H4 (cell line): ENCODE data around the gene OR2F2. TPM values are rescaled to one million over a fixed set of nuclear protein-coding genes. Genes with fewer than 3 reads are reported as not detected.

Source experiments
- DNase-seq: peaks from one replicate; pipeline ENCODE4 v3.0.0-alpha.2; 2015; ENCODE audit warnings: low spot score
- total RNA-seq: library from RNA; depleted of rRNA; stranded (reverse); fragments of >200 nt; shearing (Covaris generic); gene quantifications from 2 replicates; pipeline ENCODE4 v1.2.3, GENCODE V29; 2014

Gene OR2F2
- total RNA-seq, 1 experiment from 2014 or later = not detected

- no peak for DNase-seq
Measured at GRCh38 chr7:143913945-143914615, 21.0 kb upstream of the OR2F2 start.

DNA sequence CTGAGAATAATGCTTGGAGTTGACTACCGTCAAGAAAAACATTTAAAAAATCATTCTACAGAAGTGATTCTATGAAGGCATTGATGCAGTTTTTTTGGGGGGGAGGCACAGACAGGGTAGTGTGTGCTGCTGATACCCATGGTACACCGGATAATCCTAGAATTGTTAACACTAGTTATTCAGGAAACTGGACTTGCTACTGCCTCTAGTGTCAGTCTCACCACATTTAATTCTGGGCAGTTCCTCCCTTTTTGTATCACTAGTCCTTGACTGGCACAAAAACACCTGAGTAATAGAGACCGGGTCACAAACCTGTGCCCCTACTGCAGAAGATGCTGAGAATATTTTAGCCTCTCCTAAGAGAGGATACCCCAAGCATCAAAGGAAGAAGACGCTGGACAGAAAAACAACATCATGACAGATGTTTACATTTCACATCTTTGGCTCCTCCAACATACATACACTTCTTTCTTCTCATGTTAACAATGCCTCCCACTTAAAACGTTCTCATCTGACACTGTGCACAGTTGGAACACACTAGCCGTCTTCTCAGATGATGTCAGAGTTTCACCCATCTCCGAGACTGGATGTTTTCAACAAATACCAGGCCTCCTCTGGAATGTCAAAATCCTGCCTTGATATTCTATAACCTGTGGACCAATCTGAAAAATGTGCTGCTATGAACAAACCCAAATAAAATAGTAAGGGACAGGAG, 19.9 kb upstream of the OR2F2 start:
- no peak for DNase-seq

DNA sequence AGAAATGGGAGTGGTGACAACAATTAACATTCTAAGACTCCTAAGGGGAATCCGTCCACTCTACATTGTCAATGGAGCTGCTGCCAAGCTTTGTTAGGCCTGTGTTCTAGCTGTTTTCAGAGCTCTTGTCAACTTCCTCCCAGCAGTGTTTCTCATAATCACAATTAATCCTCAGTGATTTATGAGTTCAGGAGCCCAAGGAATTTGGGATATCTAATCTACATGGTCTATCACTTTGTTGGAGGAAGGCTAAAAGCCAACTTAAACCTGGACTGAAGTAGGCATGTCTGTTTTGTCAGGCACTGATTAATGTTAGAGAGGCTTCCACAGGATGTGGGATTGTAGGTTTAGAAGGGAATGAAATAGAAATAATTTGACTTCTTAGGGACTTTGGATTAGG, 10.2 kb upstream of the OR2F2 start:
- no peak for DNase-seq

DNA sequence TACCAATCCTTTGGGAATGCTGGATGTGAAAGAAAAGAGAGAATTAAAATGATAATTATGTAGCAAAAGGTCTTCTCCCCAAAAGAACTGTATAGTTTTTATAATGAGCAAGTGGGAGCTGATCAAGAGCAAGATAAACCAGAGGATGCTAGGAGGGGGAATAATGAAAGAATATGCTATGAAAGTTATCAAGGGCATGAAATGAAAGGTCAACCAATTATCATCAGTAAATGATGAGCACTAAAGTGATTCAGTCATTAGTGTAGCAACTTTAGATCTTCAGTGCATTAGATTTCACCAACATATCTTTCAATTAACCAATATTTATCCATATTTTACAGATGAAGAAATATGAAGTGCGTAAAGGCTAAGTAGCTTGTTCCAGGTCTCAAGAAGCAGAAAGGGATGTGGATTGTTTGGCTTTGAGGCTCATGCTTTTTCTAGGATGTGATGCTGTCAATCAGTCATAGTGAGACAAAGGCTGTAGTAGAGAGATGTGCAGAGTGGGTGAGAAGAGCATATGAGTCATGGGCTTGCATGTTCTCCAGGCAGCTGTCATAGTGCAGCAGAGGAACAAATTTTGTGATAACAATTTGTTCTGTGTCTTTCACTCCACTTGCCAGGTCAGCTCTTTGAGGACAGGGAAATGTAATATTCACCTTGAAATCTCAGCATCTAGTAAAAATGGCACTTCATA, 5.7 kb upstream of the OR2F2 start:
- no peak for DNase-seq

DNA sequence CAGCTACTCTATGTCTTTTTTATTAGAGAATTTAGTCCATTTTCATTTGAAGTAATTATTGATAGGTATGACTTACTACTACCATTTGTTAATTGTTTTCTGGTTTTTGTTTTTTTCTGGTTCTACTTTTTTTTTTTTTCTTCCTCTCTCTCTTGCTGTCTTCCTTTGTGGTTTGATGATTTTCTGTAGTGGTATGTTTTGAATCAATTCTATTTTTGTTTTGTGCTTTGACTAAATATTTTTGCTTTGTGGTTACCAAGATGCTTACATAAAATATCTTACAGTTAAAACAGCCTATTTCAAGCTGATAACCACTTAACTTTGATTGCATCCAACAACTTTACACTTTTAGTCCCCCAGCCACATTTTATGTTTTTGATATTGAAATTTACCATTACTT, 3.3 kb upstream of the OR2F2 start:
- DNase-seq = no peak

GRCh38 chr7:143936087-143937009, 1.3 kb downstream of the OR2F2 start:
- DNase-seq = no peak

GRCh38 chr7:143938379-143939243, 3.6 kb downstream of the OR2F2 start:
- no peak for DNase-seq

GRCh38 chr7:143945423-143945822, 10.4 kb downstream of the OR2F2 start:
- DNase-seq = no peak

DNA sequence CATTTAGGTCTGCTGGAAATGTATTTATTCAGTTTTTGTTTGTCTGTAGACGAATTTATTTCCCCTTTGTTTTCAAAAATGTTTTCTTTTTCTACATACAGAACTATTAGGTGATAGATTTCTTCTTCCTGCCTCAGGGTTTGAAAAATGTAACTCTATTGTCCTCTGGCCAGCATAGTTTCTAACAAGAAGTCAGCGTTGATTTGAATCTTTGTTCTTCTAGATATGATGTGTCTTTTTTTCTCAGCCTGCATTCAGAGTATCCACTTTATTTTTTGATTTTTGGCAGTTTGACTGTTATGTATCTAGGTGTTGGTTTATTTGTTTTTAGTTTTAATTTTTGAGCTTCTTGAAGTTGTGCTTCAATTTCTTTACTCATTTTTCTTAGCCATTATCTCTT, 12.1 kb downstream of the OR2F2 start:
- no peak for DNase-seq

- no peak for DNase-seq
Measured at GRCh38 chr7:143948733-143949132, 13.7 kb downstream of the OR2F2 start.

DNA sequence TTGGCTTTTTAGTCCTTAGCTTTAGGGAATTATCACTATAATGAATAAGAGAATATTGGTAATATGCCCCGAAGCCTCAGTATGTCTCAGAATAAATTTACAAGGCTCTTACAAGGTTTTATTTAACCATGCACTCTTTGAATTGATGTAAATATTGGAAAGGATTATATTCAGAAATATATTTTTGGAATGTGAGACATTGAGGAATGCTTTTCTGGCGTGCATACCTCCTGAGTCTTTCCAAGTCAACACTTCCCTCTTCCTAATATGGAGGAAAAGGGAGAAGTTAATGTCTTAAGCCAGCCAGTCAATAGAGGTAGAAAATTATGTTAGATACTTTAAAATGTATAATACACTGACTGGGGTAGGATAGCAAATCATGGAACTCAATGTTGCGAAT, 18.4 kb downstream of the OR2F2 start:
- no peak for DNase-seq

DNA sequence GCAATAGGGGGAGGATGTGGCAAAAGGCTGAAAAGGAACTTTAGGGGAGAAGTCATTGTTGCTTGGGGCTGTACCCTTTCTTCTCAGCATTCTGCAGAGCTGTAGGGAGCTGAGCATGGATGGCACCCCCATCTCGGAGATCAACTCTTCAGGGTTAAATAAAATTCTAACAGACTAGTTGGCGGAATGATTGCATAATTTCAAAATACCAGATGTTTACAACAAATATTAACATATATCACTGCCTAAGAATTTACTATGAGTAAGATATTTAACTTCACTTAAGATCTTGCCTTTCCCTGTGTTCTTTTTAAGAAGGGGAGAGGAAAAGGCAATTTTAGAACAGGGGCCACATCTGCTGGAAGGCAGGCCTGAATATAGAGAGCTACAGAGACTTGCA, 19.1 kb downstream of the OR2F2 start:
- DNase-seq = no peak

- DNase-seq = no peak
Measured at GRCh38 chr7:143954544-143954943, 19.5 kb downstream of the OR2F2 start, which contains the start of gene OR2F1. OR2F1 (plus strand) TSS chr7:143954844; CDS start chr7:143959971, 5,127 bp downstream.

- no peak for DNase-seq
Measured at GRCh38 chr7:143958781-143959180, 23.7 kb downstream of the OR2F2 start.

DNA sequence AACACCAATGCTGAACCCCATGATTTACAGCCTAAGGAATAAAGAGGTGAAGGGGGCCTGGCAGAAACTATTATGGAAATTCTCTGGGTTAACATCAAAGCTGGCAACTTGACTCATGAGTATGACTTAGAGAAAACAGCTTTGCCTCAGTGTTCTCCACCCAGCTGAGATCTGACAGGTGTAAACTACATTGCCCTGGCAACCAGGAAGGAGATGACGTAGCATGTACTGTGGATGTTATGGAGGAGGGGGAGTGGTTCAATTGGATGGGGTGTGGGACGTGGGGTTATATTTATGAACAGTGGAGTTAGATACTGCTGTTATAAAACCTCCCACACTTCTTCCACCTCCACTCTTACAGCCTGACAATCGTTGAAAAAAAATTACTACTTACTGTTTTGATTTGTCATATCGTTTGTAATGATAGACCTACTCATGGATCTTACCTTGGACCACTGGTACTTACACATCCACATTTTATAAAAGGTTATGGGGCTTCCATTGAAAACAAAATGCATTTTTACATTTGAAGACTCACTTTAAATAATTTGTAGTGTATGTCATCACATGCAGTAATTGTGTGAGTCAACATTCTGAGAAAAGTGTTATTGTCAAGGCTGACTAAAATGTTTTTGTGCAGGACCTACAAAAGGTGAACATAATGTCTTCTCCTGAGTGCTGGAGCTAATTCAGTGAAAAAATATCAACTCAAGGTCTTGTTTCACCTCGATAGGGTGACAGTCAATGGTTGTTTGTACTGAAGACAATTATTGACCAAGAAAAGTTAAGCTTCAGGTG, 26.0 kb downstream of the OR2F2 start:
- DNase-seq = no peak

DNA sequence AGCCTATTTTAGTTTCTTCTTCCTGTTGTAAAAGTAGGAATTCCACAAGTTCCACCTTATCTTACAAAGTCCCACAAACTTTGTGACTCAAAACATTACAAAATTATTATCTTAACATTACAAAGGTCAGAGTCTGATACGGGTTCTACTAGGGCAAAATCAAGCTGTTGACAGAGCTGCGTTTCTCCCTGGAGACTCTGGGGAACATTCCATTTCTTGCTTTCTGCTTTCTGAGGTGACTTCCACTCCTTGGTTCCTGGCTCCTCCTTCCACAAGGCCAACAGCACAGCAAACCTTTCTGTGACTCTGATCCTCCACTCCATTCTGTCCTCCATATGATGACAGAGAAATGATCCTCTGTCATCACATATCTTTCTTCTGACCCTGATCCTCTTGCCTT, 30.2 kb downstream of the OR2F2 start:
- DNase-seq = no peak

GRCh38 chr7:143967398-143967797, 32.4 kb downstream of the OR2F2 start:
- DNase-seq = no peak

DNA sequence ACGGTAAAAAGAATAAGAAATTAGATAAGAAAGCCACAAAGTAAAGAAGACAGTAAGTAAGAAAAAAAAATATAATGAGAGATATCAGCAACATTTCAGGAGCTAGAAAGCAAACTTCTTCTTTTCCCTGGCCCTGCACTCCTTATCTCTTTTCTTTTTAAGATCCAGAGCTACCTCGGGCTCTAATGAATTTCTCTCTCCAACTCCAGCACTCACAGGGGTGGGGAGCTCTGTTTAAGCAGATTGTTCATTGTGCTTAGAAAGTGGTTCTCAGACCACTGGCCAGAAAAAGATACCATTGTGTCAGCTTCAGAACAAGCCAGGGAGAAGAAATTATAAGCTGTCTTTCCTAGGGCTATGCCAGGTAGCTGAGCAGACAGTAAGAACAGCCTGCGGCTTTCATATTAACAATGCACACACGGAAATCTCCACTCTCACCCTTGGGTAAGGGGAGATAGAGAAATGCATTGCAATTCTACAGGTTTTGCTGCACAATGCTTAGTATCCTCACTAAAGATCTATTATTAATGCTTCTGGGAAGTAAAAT, 38.9 kb downstream of the OR2F2 start:
- no peak for DNase-seq

DNA sequence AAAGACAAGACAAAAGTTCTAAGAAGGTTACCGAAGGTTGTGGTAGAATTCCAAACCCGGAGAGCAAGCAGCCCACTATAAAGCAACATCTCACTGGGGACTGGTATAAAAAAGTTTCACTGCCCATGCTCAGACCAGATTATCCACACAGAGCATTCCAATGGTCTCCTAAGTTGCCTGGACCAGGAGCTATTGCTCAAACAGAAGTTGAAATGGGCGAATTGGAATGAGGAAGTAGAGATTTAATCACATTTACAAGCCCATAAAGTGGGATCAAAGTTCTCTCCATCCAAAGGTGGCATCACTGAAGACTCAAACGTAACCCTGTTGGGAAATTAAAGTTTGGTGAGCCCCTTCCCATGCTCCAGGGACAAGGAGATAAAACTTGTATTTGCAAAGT, 39.4 kb downstream of the OR2F2 start:
- peak; percentile 18 for DNase-seq

DNA sequence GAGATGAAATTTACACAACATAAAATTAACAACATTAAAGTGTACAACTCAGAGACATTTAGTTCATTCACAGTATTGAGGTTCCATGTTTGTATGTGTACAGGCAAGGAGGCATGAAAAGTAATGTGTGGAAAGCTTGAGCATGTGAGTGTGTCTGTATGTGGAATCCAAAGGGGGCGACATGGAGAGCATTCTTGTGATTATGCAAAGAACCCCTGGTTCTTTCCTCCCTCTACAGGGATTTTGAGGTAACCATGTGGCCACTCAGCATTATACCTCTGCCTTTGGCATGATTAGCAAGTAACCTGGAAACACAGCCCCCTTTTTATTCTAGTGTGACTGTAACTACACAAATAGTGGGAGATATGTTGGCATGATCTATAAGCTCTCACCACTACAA, 40.6 kb downstream of the OR2F2 start:
- peak; percentile 18 for DNase-seq
